LNCaP clone FGC (cell line): Measurements from ENCODE around the gene PURB.
"Not testable (repeated sequence)": the region's sequence is repeated elsewhere in the genome, so short reads cannot be mapped to it uniquely, and the experiment has no call there.

ENCODE experiments used
- DNase-seq: peaks from one replicate; pipeline ENCODE4 v3.0.0-alpha.2; 2011; ENCODE audit warnings: low read depth
- H3K4me3 ChIP-seq: 2 replicates; pipeline ENCODE4 v1.5.1; 2011; ENCODE audit warnings: mild to moderate bottlenecking, low read depth, low read length, control low read depth
- CTCF ChIP-seq: IDR thresholded peaks from 2 replicates; pipeline ENCODE4 v1.5.1; 2012; ENCODE audit warnings: mild to moderate bottlenecking; ENCODE audit not compliant: control insufficient read depth, insufficient read depth; ENCODE audit errors: extremely low read depth

The PURB gene

DNA sequence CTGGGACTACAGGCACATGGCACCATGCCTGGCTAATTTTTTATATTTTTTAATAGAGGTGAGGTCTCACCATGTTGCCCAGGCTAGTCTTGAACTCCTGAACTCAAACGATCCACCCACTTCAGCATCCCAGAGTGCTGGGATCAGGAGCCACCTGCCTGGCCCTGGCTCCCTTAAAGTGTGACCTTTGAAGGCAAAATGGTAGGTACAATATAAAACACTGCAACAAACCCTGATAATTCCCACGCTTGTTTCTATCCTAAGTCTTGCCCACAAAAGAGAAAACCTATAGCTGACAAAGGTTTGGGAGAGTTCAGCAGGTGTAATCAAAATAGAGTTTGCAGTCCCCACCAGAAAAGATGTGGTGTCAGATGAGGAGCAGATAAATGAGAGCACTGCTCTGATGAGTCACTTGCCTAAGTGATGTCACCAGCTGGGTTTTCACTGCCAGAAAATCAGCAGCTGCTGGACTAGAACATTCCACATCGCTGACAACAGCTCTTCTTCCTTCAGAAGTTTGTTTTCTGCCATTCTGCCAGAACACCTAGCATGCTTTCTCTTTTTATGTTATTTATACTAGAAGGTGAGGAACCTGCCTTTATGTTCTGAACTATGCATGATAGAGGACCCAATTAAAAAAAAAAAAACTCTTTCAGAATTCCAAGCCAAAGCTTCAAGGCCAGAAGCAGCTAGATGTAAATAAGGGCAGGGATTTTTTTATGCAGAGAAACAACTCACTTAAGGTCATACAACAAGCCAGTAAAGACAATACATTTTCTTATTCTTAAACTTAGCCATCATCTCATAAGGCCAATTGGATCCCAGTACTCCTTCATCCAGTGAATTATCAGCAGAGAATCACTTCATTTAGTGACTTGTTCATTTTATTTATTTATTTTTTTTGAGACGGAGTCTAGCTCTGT, 18.0 kb downstream of the PURB start:
- TF ChIP-seq CTCF = no peak
- H3K4me3 ChIP-seq = no peak overlapping the region
- DNase-seq = no peak

- H3K4me3 ChIP-seq, DNase-seq: not testable (repeated sequence)
Observed at GRCh38 chr7:44861949-44862348, 23.4 kb downstream of the PURB start.

DNA sequence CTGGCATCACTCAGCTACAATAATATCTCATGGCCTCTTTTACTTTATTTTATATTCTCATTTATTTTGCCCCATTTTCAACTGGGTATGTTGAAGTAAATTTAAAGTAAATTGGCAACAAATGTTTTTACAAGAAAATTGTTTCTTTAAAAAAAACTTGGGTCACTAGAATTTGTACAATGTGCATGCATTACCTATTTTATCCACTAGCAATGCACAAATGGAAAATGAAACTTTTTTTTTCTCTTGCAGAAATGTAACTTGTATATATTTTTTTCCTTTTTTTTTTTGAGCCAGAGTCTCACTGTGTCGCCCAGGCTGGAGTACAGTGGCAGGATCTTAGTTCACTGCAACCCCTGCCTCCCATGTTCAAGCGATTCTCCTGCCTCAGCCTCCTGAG, 27.2 kb downstream of the PURB start:
- no peak for DNase-seq

DNA sequence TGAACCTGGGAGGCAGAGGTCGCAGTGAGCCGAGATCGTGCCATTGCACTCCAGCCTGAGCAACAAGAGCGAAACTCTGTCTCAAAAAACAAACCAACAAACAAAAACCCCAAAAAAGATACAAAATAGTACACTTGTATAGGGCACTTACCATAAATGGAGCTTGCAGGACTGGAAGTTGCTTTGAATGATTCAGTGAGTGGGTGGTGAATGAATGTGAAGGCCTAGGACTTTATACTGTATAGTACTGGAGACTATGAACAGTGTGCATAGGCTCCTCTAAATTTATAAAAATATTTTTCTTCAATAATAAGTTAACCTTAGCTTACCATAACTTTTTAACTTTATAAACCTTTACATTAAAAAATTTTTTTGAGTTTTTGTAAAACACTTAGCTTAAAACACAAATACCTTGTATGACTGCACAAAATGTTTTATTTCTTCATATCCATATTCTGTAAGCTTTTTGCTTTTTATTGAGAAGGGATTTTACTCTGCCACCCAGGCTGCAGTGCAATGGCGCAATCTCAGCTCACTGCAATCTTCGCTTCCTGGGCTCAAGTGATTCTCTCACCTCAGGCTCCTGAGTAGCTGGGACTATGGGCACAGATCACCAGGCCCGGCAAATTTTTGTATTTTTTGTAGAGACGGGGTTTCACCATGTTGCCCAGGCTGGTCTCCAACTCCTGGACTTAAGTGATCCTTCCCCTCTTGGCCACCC, 30.5 kb downstream of the PURB start:
- H3K4me3 ChIP-seq = no peak overlapping the region
- no peak for DNase-seq
- TF ChIP-seq CTCF = no peak

More for the DNA sequence above, 27.2 kb downstream of the PURB start:
- no peak for TF ChIP-seq CTCF
- no peak overlapping the region for H3K4me3 ChIP-seq

GRCh38 chr7:44853391-44853790, 31.9 kb downstream of the PURB start:
- no peak for TF ChIP-seq CTCF
- no peak overlapping the region for H3K4me3 ChIP-seq
- no peak for DNase-seq

- DNase-seq = no peak
- no peak for TF ChIP-seq CTCF
Observed at GRCh38 chr7:44852590-44852989, 32.7 kb downstream of the PURB start.

GRCh38 chr7:44849885-44850544, 35.3 kb downstream of the PURB start:
- H3K4me3 ChIP-seq = no peak overlapping the region
- DNase-seq = no peak
- no peak for TF ChIP-seq CTCF

More at GRCh38 chr7:44852590-44852989, 32.7 kb downstream of the PURB start:
- H3K4me3 ChIP-seq = no peak overlapping the region
